GM12864 (cell line): ENCODE measurements around the gene TPSB2.
"Not testable (repeated sequence)": the region's sequence is repeated elsewhere in the genome, so short reads cannot be mapped to it uniquely, and the experiment has no call there.

Source experiments
- DNase-seq: peaks from one replicate; pipeline ENCODE4 v3.0.0-alpha.2; 2011; ENCODE audit warnings: low read depth
- H3K4me3 ChIP-seq: 2 replicates; pipeline ENCODE4 v1.5.1; 2011; ENCODE audit warnings: mild to moderate bottlenecking, low read depth, low read length, control low read depth
- CTCF ChIP-seq: IDR thresholded peaks from 2 replicates; pipeline ENCODE4 v1.5.1; 2011; ENCODE audit warnings: low read depth, mild to moderate bottlenecking, moderate library complexity, low read length, control low read depth, inconsistent platforms; ENCODE audit errors: missing control alignments

TPSB2 gene

DNA sequence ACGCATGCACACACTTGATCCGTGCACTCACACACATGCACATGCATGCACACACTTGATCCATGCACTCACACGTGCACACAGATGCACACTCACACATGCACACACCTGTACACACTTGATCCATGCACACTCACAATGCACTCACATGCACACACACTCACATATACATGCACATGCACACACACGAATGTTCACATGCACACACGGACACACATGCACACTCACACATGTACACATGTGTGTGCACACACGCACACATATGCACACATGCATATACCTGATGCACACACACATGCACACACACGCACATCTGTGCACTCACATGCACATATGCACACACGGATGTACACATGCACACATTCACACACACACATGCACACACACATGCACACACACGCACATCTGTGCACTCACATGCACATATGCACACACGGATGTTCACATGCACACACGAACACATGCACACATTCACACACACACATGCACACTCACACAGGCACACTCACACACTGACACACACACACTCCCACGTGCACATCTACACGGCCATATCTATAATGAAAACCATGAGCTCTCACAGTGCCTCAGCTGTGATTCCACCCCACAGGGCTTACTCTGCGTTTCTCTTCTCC is 18.0 kb upstream of the TPSB2 start:
- not testable (repeated sequence) for H3K4me3 ChIP-seq, DNase-seq

DNA sequence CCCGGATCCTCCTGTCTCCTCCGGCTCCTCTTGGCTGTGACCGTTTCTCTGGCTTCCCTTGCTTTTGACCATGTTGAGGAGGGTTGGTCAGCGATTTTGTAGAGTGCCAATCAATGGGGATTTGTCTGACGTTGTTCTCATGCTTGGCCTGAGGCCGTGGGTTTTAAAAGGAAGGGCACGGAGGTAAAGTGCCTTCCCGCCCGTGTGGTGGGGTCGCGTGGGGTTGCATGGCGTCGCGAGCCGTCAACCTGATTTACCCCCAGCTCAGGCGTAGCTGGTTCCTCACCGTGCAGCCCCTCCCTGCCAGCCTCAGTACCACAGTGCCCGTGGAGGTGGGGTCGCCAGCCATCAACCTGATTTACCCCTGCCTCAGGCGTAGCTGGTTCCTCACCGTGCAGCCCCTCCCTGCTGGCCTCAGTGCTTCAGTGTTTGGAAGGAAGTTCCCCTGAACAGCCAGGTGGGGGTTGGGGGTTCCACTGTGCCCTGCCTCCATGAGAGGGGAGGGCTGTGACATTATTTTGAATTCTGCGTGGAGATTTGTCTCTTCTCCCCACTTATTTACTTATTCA is 15.6 kb upstream of the TPSB2 start:
- no peak for DNase-seq
- no peak overlapping the region for H3K4me3 ChIP-seq
- no peak for TF ChIP-seq CTCF

GRCh38 chr16:1244881-1245280 is 14.9 kb upstream of the TPSB2 start:
- DNase-seq: no peak
- no peak for TF ChIP-seq CTCF

GRCh38 chr16:1243907-1244850 is 14.2 kb upstream of the TPSB2 start:
- H3K4me3 ChIP-seq, DNase-seq: not testable (repeated sequence)

More at GRCh38 chr16:1244881-1245280, 14.9 kb upstream of the TPSB2 start:
- H3K4me3 ChIP-seq: no peak overlapping the region

DNA sequence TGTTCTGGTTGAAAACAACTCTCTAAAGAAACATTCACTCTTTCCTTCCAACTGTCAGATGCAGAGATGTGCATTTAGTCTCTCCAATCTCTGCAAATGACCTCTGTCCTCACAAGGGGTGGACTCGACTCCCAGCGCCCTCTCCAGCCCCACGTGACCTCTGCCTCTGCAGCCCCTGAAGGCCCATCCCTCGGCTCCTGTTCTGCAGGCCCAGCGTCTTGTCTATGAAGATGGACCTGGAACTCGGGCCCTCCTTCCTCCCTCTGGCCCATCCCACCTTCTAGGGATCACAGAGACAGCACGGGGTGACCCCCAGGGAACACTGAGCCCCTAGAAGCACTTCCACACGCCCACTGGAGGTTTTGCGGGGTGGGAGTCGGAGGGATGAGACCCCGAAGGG is 13.4 kb upstream of the TPSB2 start:
- not testable (repeated sequence) for H3K4me3 ChIP-seq, DNase-seq

DNA sequence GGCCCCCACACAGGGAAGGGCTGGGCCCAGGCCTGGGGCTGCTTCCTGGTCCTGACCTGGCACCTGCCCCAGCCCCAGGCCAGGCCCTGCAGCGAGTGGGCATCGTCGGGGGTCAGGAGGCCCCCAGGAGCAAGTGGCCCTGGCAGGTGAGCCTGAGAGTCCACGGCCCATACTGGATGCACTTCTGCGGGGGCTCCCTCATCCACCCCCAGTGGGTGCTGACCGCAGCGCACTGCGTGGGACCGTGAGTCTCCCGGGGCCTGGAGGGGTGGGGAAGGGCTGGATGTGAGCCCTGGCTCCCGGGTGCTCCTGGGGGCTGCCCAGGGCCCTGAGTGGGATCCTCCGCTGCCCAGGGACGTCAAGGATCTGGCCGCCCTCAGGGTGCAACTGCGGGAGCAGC is 11.1 kb upstream of the TPSB2 start:
- not testable (repeated sequence) for DNase-seq, H3K4me3 ChIP-seq

DNA sequence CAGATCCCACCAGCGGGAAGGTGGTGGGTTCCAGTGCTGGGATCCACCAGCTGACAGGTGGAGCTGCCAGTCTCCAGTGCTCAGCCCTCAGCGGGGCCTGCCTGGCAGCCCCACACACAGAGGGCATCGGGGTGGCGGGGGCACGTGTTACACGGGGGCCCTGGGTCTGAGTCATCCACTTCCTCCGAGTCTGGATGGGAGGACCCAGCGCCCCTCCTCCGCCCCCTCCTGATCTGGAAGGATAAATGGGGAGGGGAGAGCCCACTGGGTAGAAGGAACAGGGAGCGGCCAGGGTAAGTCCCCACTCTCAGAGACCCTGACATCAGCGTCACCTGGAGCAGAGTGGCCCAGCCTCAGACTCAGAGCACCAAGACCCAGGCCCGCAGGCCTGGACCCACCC is 10.5 kb upstream of the TPSB2 start, which contains the start of gene TPSAB1:
TSS of gene TPSAB1 (plus strand) at position 270 of the 400 bp plus-strand sequence. CDS start 234 bp downstream, outside the sequence.
- H3K4me3 ChIP-seq, DNase-seq: not testable (repeated sequence)

DNA sequence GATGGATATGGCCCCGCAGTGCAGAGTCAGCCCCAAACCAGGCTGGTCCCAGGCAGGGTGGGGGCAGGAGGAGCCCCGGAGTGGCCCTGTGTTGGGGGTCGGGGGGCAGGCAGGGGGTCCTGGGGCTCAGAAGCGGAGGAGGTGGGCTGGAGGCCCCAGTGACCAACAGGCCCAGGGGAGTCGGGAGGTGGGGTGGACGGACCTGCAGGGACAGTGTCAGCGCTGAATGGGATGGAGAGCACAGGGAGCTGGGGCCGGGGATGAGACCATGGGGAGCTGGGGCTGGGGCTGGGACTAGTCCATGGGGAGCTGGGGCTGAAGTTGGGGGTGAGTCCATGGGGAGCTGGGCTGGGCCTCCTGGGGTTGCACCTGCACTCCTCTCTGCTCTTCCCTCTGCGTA is 9.6 kb upstream of the TPSB2 start:
- not testable (repeated sequence) for H3K4me3 ChIP-seq, DNase-seq

DNA sequence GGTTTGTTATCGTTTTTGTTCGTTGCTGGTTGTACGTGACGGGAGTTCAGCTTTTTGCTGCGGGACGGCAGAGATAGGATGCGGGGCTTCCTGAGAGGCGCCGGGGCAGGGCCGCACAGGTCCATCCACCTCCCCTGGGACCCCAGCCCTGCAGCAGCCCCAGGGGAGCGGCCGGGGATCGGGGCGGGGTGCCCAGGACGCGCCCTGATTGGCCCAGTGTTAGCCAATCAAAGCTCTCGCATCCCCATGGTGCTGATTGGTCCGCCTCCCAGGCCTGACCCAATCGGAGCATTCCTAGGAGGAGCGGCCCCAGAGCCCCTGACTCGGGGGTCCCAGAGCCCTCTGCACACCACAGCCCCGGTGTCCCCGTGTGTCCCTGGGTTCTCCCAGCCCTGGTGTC is 8.9 kb upstream of the TPSB2 start:
- DNase-seq, H3K4me3 ChIP-seq: not testable (repeated sequence)

- no peak for DNase-seq
- no peak overlapping the region for H3K4me3 ChIP-seq
- no peak for TF ChIP-seq CTCF
Observed at GRCh38 chr16:1237990-1238389, 8.0 kb upstream of the TPSB2 start.

GRCh38 chr16:1236659-1237058 is 6.7 kb upstream of the TPSB2 start:
- not testable (repeated sequence) for DNase-seq, H3K4me3 ChIP-seq

- not testable (repeated sequence) for DNase-seq, H3K4me3 ChIP-seq
Observed at GRCh38 chr16:1232049-1232748, 2.2 kb upstream of the TPSB2 start.

DNA sequence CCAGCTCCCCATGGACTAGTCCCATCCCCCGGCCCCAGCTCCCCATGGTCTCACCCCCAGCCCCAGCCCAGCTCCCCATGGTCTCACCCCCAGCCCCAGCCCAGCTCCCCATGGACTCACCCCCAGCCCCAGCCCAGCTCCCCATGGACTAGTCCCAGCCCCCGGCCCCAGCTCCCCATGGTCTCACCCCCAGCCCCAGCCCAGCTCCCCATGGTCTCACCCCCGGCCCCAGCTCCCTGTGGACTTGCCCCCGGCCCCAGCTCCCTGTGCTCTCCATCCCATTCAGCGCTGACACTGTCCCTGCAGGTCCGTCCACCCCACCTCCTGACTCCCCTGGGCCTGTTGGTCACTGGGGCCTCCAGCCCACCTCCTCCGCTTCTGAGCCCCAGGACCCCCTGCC is 1.3 kb upstream of the TPSB2 start:
- DNase-seq, H3K4me3 ChIP-seq: not testable (repeated sequence)

- not testable (repeated sequence) for H3K4me3 ChIP-seq, DNase-seq
Observed at GRCh38 chr16:1230471-1231212, 658 bp upstream of the TPSB2 start.
